ENCODE results near the gene ADGRL1. TPM values are rescaled to one million over a fixed set of nuclear protein-coding genes. Genes with fewer than 3 reads are reported as not detected.
"Not testable (repeated sequence)": the region's sequence is repeated elsewhere in the genome, so short reads cannot be mapped to it uniquely, and the experiment has no call there.

ADGRL1 gene
- polyA plus RNA-seq, 1 donor, result 25.6 TPM

GRCh38 chr19:14189415-14189814 is 16.6 kb downstream of the ADGRL1 start:
- Histone ChIP-seq H3K27ac (ENCODE audit: low read length) (no peak overlapping the region), H3K4me1 (ENCODE audit: control insufficient read depth, insufficient read depth, low read length) (no peaks in the 10 kb centered on the region), H3K36me3 (ENCODE audit: control insufficient read depth, insufficient read depth, low read length) (no peaks in the 10 kb centered on the region), H3K27me3 (ENCODE audit: control insufficient read depth, insufficient read depth, low read length) (no peaks in the 10 kb centered on the region), H3K4me3 (ENCODE audit: low read length) (no peak overlapping the region), H3K9me3 (ENCODE audit: control insufficient read depth, low read depth, low read length) (no peaks in the 10 kb centered on the region)
- WGBS (ENCODE audit: insufficient coverage, low lambda C conversion rate), result 100% methylated on average over 1 of the region's 12 CpGs
- DNase-seq, result no peak

GRCh38 chr19:14188086-14188485 is 17.9 kb downstream of the ADGRL1 start:
- not testable (repeated sequence) for H3K27ac ChIP-seq (ENCODE audit: low read length); H3K4me3 ChIP-seq (ENCODE audit: low read length); H3K4me1 ChIP-seq (ENCODE audit: control insufficient read depth, insufficient read depth, low read length); H3K36me3 ChIP-seq (ENCODE audit: control insufficient read depth, insufficient read depth, low read length); DNase-seq; H3K27me3 ChIP-seq (ENCODE audit: control insufficient read depth, insufficient read depth, low read length); H3K9me3 ChIP-seq (ENCODE audit: control insufficient read depth, low read depth, low read length)
- WGBS (ENCODE audit: insufficient coverage, low lambda C conversion rate), result no CpG with 5 or more reads among the region's 7 CpGs

- Histone ChIP-seq H3K9me3 (ENCODE audit: control insufficient read depth, low read depth, low read length) (no peaks in the 10 kb centered on the region), H3K27ac (ENCODE audit: low read length) (no peak overlapping the region), H3K27me3 (ENCODE audit: control insufficient read depth, insufficient read depth, low read length) (no peaks in the 10 kb centered on the region), H3K4me3 (ENCODE audit: low read length) (no peak overlapping the region), H3K36me3 (ENCODE audit: control insufficient read depth, insufficient read depth, low read length) (no peaks in the 10 kb centered on the region), H3K4me1 (ENCODE audit: control insufficient read depth, insufficient read depth, low read length) (no peaks in the 10 kb centered on the region)
- no peak for DNase-seq
- no CpG with 5 or more reads among the region's 12 CpGs for WGBS (ENCODE audit: insufficient coverage, low lambda C conversion rate)
Observed at GRCh38 chr19:14187561-14187960, 18.4 kb downstream of the ADGRL1 start.

- not testable (repeated sequence) for H3K4me1 ChIP-seq (ENCODE audit: control insufficient read depth, insufficient read depth, low read length); DNase-seq; H3K36me3 ChIP-seq (ENCODE audit: control insufficient read depth, insufficient read depth, low read length); H3K27ac ChIP-seq (ENCODE audit: low read length); H3K4me3 ChIP-seq (ENCODE audit: low read length); H3K9me3 ChIP-seq (ENCODE audit: control insufficient read depth, low read depth, low read length); H3K27me3 ChIP-seq (ENCODE audit: control insufficient read depth, insufficient read depth, low read length)
- no CpG with 5 or more reads among the region's 9 CpGs for WGBS (ENCODE audit: insufficient coverage, low lambda C conversion rate)
Observed at GRCh38 chr19:14186684-14187083, 19.3 kb downstream of the ADGRL1 start.

- not testable (repeated sequence) for H3K4me1 ChIP-seq (ENCODE audit: control insufficient read depth, insufficient read depth, low read length); H3K27me3 ChIP-seq (ENCODE audit: control insufficient read depth, insufficient read depth, low read length); H3K9me3 ChIP-seq (ENCODE audit: control insufficient read depth, low read depth, low read length); H3K27ac ChIP-seq (ENCODE audit: low read length); DNase-seq; H3K4me3 ChIP-seq (ENCODE audit: low read length); H3K36me3 ChIP-seq (ENCODE audit: control insufficient read depth, insufficient read depth, low read length)
- no CpG with 5 or more reads among the region's 1 CpG for WGBS (ENCODE audit: insufficient coverage, low lambda C conversion rate)
Observed at GRCh38 chr19:14185691-14186090, 20.3 kb downstream of the ADGRL1 start.

- no CpG with 5 or more reads among the region's 5 CpGs for WGBS (ENCODE audit: insufficient coverage, low lambda C conversion rate)
- Histone ChIP-seq H3K27ac (ENCODE audit: low read length) (no peak overlapping the region), H3K27me3 (ENCODE audit: control insufficient read depth, insufficient read depth, low read length) (no peaks in the 10 kb centered on the region), H3K4me1 (ENCODE audit: control insufficient read depth, insufficient read depth, low read length) (no peaks in the 10 kb centered on the region), H3K9me3 (ENCODE audit: control insufficient read depth, low read depth, low read length) (no peaks in the 10 kb centered on the region), H3K4me3 (ENCODE audit: low read length) (no peak overlapping the region), H3K36me3 (ENCODE audit: control insufficient read depth, insufficient read depth, low read length) (no peaks in the 10 kb centered on the region)
- DNase-seq, result no peak
Observed at GRCh38 chr19:14185158-14185557, 20.8 kb downstream of the ADGRL1 start.

GRCh38 chr19:14183741-14184350 is 22.1 kb downstream of the ADGRL1 start:
- Histone ChIP-seq H3K4me3 (ENCODE audit: low read length) (no peak overlapping the region), H3K36me3 (ENCODE audit: control insufficient read depth, insufficient read depth, low read length) (no peaks in the 10 kb centered on the region), H3K9me3 (ENCODE audit: control insufficient read depth, low read depth, low read length) (no peaks in the 10 kb centered on the region), H3K4me1 (ENCODE audit: control insufficient read depth, insufficient read depth, low read length) (no peaks in the 10 kb centered on the region), H3K27ac (ENCODE audit: low read length) (no peak overlapping the region), H3K27me3 (ENCODE audit: control insufficient read depth, insufficient read depth, low read length) (no peaks in the 10 kb centered on the region)
- DNase-seq, result no peak
- WGBS (ENCODE audit: insufficient coverage, low lambda C conversion rate), result no CpG with 5 or more reads among the region's 14 CpGs

GRCh38 chr19:14182476-14182875 is 23.5 kb downstream of the ADGRL1 start:
- Histone ChIP-seq H3K27me3 (ENCODE audit: control insufficient read depth, insufficient read depth, low read length) (no peaks in the 10 kb centered on the region), H3K4me3 (ENCODE audit: low read length) (no peak overlapping the region), H3K4me1 (ENCODE audit: control insufficient read depth, insufficient read depth, low read length) (no peaks in the 10 kb centered on the region), H3K27ac (ENCODE audit: low read length) (no peak overlapping the region), H3K9me3 (ENCODE audit: control insufficient read depth, low read depth, low read length) (no peaks in the 10 kb centered on the region), H3K36me3 (ENCODE audit: control insufficient read depth, insufficient read depth, low read length) (peaks cover 3% of the 10 kb centered on the region)
- no peak for DNase-seq
- no CpG with 5 or more reads among the region's 8 CpGs for WGBS (ENCODE audit: insufficient coverage, low lambda C conversion rate)

- DNase-seq, result no peak
- H3K9me3 ChIP-seq (ENCODE audit: control insufficient read depth, low read depth, low read length), result no peaks in the 10 kb centered on the region
- H3K36me3 ChIP-seq (ENCODE audit: control insufficient read depth, insufficient read depth, low read length), result peaks cover 9% of the 10 kb centered on the region
- no peaks in the 10 kb centered on the region for H3K27me3 ChIP-seq (ENCODE audit: control insufficient read depth, insufficient read depth, low read length)
- no peaks in the 10 kb centered on the region for H3K4me1 ChIP-seq (ENCODE audit: control insufficient read depth, insufficient read depth, low read length)
- no peak overlapping the region for H3K4me3 ChIP-seq (ENCODE audit: low read length)
- no CpG with 5 or more reads among the region's 6 CpGs for WGBS (ENCODE audit: insufficient coverage, low lambda C conversion rate)
- H3K27ac ChIP-seq (ENCODE audit: low read length), result no peak overlapping the region
Observed at GRCh38 chr19:14181906-14182305, 24.1 kb downstream of the ADGRL1 start.

- not testable (repeated sequence) for DNase-seq; H3K4me3 ChIP-seq (ENCODE audit: low read length); H3K27ac ChIP-seq (ENCODE audit: low read length); H3K4me1 ChIP-seq (ENCODE audit: control insufficient read depth, insufficient read depth, low read length); H3K27me3 ChIP-seq (ENCODE audit: control insufficient read depth, insufficient read depth, low read length); H3K9me3 ChIP-seq (ENCODE audit: control insufficient read depth, low read depth, low read length)
- peaks cover 15% of the 10 kb centered on the region for H3K36me3 ChIP-seq (ENCODE audit: control insufficient read depth, insufficient read depth, low read length)
- no CpG with 5 or more reads among the region's 12 CpGs for WGBS (ENCODE audit: insufficient coverage, low lambda C conversion rate)
Observed at GRCh38 chr19:14181199-14181598, 24.8 kb downstream of the ADGRL1 start.

GRCh38 chr19:14177496-14178074 is 28.4 kb downstream of the ADGRL1 start:
- no peaks in the 10 kb centered on the region for H3K4me1 ChIP-seq (ENCODE audit: control insufficient read depth, insufficient read depth, low read length)
- peaks cover 29% of the 10 kb centered on the region for H3K36me3 ChIP-seq (ENCODE audit: control insufficient read depth, insufficient read depth, low read length)
- no peaks in the 10 kb centered on the region for H3K27me3 ChIP-seq (ENCODE audit: control insufficient read depth, insufficient read depth, low read length)
- no peak overlapping the region for H3K4me3 ChIP-seq (ENCODE audit: low read length)
- no CpG with 5 or more reads among the region's 23 CpGs for WGBS (ENCODE audit: insufficient coverage, low lambda C conversion rate)
- DNase-seq, result no peak
- H3K9me3 ChIP-seq (ENCODE audit: control insufficient read depth, low read depth, low read length), result no peaks in the 10 kb centered on the region
- no peak overlapping the region for H3K27ac ChIP-seq (ENCODE audit: low read length)

Measured in large intestine (tissue), 3 donors.